ENCODE results near the gene MLXIP.

The MLXIP gene

DNA sequence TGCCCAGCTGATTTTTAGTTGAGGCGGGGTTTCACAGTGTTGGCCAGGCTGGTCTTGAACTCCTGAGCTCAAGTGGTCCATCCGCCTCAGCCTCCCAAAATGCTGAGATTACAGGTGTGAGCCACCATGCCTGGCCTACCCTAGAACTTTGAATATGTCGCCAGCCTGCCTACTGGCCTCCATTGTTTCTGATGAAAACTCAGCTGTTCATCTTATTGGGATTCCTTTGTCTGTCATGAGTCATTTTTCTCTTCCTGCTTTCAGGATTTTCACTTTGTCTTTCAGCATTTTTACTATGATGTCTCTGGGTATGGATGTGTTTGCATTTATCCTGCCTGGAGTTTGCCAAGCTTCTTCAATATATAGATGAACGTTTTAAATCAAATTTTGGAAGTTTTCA lies 116.8 kb downstream of the MLXIP start:
- Mint-ChIP-seq H3K36me3 (ENCODE audit: low read depth) (no peaks in the 10 kb centered on the region), H3K9me3 (peaks cover 6% of the 10 kb centered on the region), H3K27ac (no peak overlapping the region), H3K4me1 (peaks cover 15% of the 10 kb centered on the region), H3K27me3 (peaks cover 26% of the 10 kb centered on the region), H3K4me3 (no peak overlapping the region)
- DNase-seq (no peak), ATAC-seq (no peak)

All from activated naive CD8-positive, alpha-beta T cell treated with anti-CD3 and anti-CD28 coated beads, Interleukin-2, amount 50 U/mL, for 24 hours (primary cell).